Erythroblast (primary cell): Measurements from ENCODE around the gene ELOVL2.

Experiments used
- DNase-seq, 2 experiments: peaks; one replicate each; lab custom pipeline; 2025; lab: John Stamatoyannopoulos, UW
- GATA1 ChIP-seq: IDR thresholded peaks from 2 replicates; pipeline ENCODE4 v1.6.1; 2011; ENCODE audit warnings: low read depth, mild to moderate bottlenecking, control low read depth, low read length, moderate library complexity
- POLR2A ChIP-seq: IDR thresholded peaks from 2 replicates; pipeline ENCODE4 v1.6.1; 2011; ENCODE audit warnings: mild to moderate bottlenecking, low read length

Gene ELOVL2

DNA sequence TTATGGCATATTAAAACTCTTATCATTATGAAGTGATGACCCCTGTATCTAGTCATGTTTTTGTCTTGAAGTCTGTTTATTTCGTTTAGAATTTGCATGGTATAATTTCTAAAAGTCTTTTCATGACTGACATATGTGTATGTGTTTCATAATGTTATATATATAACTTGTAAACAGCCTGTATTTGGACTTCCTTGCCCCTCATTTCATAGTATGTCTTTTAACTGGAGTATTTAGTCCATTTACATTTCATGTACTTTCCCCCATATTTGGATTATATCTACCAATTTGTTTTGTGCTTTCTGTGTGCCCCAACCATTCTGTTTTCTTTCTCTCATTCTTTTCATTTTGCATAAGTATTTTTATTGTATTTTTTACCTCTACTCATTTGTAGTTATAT lies 98.3 kb downstream of the ELOVL2 start:
- TF ChIP-seq GATA1, result no peak
- DNase-seq, result no peak

GRCh38 chr6:10939840-10940239 lies 104.3 kb downstream of the ELOVL2 start:
- no peak for DNase-seq
- TF ChIP-seq POLR2A (no peak), GATA1 (no peak)

DNA sequence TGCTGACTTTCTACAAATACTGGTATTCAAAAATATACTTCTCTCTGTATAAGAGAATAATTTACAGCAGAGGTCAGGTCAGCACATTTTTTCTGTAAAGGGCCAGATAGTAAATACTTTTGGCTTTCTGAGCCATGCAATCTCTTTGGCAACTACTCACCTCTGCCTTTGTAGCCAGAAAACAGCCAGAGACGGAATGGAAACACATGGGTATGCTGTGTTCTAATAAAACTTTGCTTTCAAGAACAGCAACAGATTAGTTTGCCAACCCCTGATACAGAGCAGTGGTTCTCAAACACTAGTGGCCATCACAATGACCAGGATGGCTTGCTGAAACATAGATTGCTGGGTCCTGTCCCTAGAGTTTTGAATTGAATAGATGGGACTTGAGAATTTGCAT lies 111.0 kb downstream of the ELOVL2 start:
- TF ChIP-seq GATA1, result no peak
- no peak for TF ChIP-seq POLR2A
- no peak for DNase-seq
